Mesenchymal stem cell (in vitro differentiated cells and primary cell): Measurements from ENCODE around the gene HOMER3.

Experiments used
- DNase-seq: peaks from one replicate; pipeline ENCODE4 v3.0.0-alpha.2; 2013
- H2AFZ ChIP-seq: one replicate; pipeline ENCODE4 v1.6.1; 2013; ENCODE audit warnings: low read depth, mild to moderate bottlenecking, control low read depth, inconsistent platforms, low read length, moderate library complexity
- H2AK5ac ChIP-seq: 2 replicates; pipeline ENCODE4 v1.6.1; 2013; ENCODE audit warnings: low read length, moderate library complexity, mild to moderate bottlenecking, inconsistent platforms; ENCODE audit not compliant: severe bottlenecking
- H2BK120ac ChIP-seq: one replicate; pipeline ENCODE4 v1.6.1; 2013; ENCODE audit warnings: low read depth, mild to moderate bottlenecking, inconsistent platforms, low read length, moderate library complexity
- H2BK12ac ChIP-seq, 2 experiments: one replicate each; pipeline ENCODE4 v1.6.1; 2013; ENCODE audit warnings: inconsistent platforms in 2 of 2, low read length in 2 of 2, mild to moderate bottlenecking in 2 of 2, moderate library complexity in 2 of 2, control low read depth in 1 of 2
- H2BK15ac ChIP-seq: one replicate; pipeline ENCODE4 v1.6.1; 2013; ENCODE audit warnings: mild to moderate bottlenecking, low read depth, inconsistent platforms; ENCODE audit not compliant: poor library complexity, severe bottlenecking
- H2BK5ac ChIP-seq: 2 replicates; pipeline ENCODE4 v1.6.1; 2013; ENCODE audit warnings: low read depth, mild to moderate bottlenecking, low read length, control low read depth, inconsistent platforms; ENCODE audit not compliant: poor library complexity, severe bottlenecking
- H3K14ac ChIP-seq, 2 experiments: one replicate each; pipeline ENCODE4 v1.6.1; 2013; ENCODE audit warnings: inconsistent platforms in 2 of 2, low read length in 2 of 2, control low read depth in 1 of 2, mild to moderate bottlenecking in 1 of 2, moderate library complexity in 1 of 2
- H3K18ac ChIP-seq, 2 experiments: one replicate each; pipeline ENCODE4 v1.6.1; 2013; ENCODE audit warnings: inconsistent platforms in 2 of 2, low read length in 2 of 2, control low read depth in 1 of 2, low read depth in 1 of 2, mild to moderate bottlenecking in 1 of 2
- H3K23ac ChIP-seq, 2 experiments: one replicate each; pipeline ENCODE4 v1.6.1; 2013; ENCODE audit warnings: inconsistent platforms in 2 of 2, low read length in 2 of 2, mild to moderate bottlenecking in 2 of 2, moderate library complexity in 2 of 2, control low read depth in 1 of 2
- H3K27ac ChIP-seq: 2 replicates; pipeline ENCODE4 v1.5.1; 2013; ENCODE audit warnings: mild to moderate bottlenecking, moderate library complexity, low read length, control low read depth, inconsistent platforms; ENCODE audit not compliant: poor library complexity, severe bottlenecking
- H3K27me3 ChIP-seq, 2 experiments: 2 replicates each; pipeline versions ENCODE4 v1.6.1 to v1.7.0; 2013; ENCODE audit warnings: low read length in 2 of 2, mild to moderate bottlenecking in 2 of 2, moderate library complexity in 2 of 2, control low read depth in 1 of 2, inconsistent platforms in 1 of 2; ENCODE audit not compliant: control insufficient read depth in 1 of 2, insufficient read depth in 1 of 2
- H3K36me3 ChIP-seq, 2 experiments: 2 replicates each; pipeline versions ENCODE4 v1.6.1 to v1.7.0; 2013; ENCODE audit warnings: low read length in 2 of 2, control low read depth in 1 of 2, inconsistent platforms in 1 of 2, low read depth in 1 of 2, mild to moderate bottlenecking in 1 of 2; ENCODE audit not compliant: insufficient read depth in 2 of 2, control insufficient read depth in 1 of 2
- H3K4ac ChIP-seq, 2 experiments: one replicate each; pipeline ENCODE4 v1.6.1; 2013; ENCODE audit warnings: inconsistent platforms in 2 of 2, low read length in 2 of 2, mild to moderate bottlenecking in 2 of 2, moderate library complexity in 2 of 2, control low read depth in 1 of 2, low read depth in 1 of 2
- H3K4me1 ChIP-seq: 2 replicates; pipeline ENCODE4 v1.6.1; 2013; ENCODE audit warnings: low read depth, low read length, control low read depth; ENCODE audit not compliant: control insufficient read depth, insufficient read depth
- H3K4me2 ChIP-seq: 2 replicates; pipeline ENCODE4 v1.6.1; 2013; ENCODE audit warnings: low read length, mild to moderate bottlenecking, inconsistent platforms; ENCODE audit not compliant: poor library complexity, severe bottlenecking
- H3K4me3 ChIP-seq, 2 experiments: 2 replicates each; pipeline versions ENCODE4 v1.5.1 to v1.7.0; 2013; ENCODE audit warnings: low read length in 2 of 2, mild to moderate bottlenecking in 2 of 2, control low read depth in 1 of 2, low read depth in 1 of 2; ENCODE audit not compliant: insufficient read depth in 1 of 2
- H3K79me1 ChIP-seq: replicated peaks from 2 replicates; pipeline ENCODE4 v1.6.1; 2013; ENCODE audit warnings: mild to moderate bottlenecking, control low read depth, low read length, inconsistent platforms; ENCODE audit not compliant: poor library complexity, severe bottlenecking
- H3K9ac ChIP-seq: 2 replicates; pipeline ENCODE4 v1.7.0; 2013; ENCODE audit warnings: mild to moderate bottlenecking, low read length, moderate library complexity
- H3K9me3 ChIP-seq: 2 replicates; pipeline ENCODE4 v1.7.0; 2013; ENCODE audit warnings: mild to moderate bottlenecking, low read length; ENCODE audit not compliant: control insufficient read depth
- H4K8ac ChIP-seq: one replicate; pipeline ENCODE4 v1.6.1; 2013; ENCODE audit warnings: inconsistent platforms, mild to moderate bottlenecking, low read length, moderate library complexity
- H4K91ac ChIP-seq: one replicate; pipeline ENCODE4 v1.6.1; 2013; ENCODE audit warnings: mild to moderate bottlenecking, low read length, inconsistent platforms
- WGBS: methylation state at CpG from one replicate; pipeline ENCODE4 v1.1.7; 2013; ENCODE audit warnings: mixed read lengths; 5-methylcytosine and 5-hydroxymethylcytosine counted together

The HOMER3 gene

GRCh38 chr19:18964121-18964520, 23.1 kb upstream of the HOMER3 start:
- Histone ChIP-seq H2AK5ac (no peak overlapping the region), H3K9ac (no peak overlapping the region), H3K27me3 (peaks cover 10 to 12% of the 10 kb centered on the region in 2 experiments), H4K8ac (no peak overlapping the region), H3K4me2 (no peak overlapping the region), H3K4me1 (peaks cover 8% of the 10 kb centered on the region), H3K36me3 (no peaks in the 10 kb centered on the region), H2BK120ac (no peak overlapping the region), H2BK5ac (no peak overlapping the region), H3K18ac (no peak overlapping the region), H3K79me1 (no peaks in the 10 kb centered on the region), H2BK12ac (no peak overlapping the region), H4K91ac (no peak overlapping the region), H3K14ac (no peak overlapping the region), H3K4me3 (no peak overlapping the region), H2AFZ (no peak overlapping the region), H3K27ac (no peak overlapping the region), H3K4ac (no peak overlapping the region), H2BK15ac (no peak overlapping the region), H3K9me3 (no peaks in the 10 kb centered on the region), H3K23ac (no peak overlapping the region)
- WGBS = 92% methylated on average over 4 of the region's 9 CpGs
- no peak for DNase-seq

DNA sequence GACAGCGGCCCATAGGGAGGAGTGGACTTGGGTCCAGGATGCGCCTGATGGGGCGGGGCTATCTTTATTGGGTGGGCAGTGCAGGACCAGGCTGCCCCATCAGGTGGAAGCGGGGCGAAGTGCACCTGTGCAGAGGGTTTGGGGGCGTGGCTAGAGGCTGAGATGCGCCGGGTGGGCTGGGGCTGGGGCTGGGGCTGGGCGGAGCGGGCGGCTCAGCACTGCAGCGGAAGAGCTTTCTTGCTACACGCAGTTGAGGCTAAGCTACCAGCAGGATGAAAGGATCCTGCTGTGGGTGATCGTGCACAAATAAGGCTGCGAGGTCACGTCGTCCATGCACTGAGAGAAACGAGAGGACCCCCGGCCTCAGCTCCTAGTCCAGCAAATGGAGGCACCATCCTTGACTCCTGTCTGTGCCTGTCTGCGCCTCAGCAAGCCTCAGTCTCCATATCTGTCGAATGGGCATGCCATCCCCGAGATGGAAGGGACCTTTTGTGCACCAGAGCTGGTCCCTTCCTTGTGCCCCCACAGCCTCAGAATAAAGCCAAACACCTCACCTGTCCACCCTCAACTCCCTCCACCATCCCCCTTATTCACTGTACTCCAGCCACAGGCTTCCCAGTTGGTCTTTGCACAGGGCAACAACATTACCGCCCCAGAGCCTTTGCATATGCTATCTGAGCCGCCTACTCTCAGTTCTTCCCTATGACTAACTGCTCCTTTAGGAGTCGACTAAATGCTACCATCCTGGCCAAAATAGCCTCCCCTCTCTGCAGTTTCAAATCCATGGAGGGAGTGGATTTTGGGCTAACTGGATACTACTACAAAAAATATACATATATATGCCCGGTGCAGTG, 21.0 kb upstream of the HOMER3 start:
- no peak overlapping the region for H2AK5ac ChIP-seq
- H3K4me2 ChIP-seq = no peak overlapping the region
- no peak overlapping the region for H2AFZ ChIP-seq
- H4K91ac ChIP-seq = no peak overlapping the region
- H3K4me3 ChIP-seq = no peak overlapping the region
- H2BK15ac ChIP-seq = no peak overlapping the region
- peaks cover 1% of the 10 kb centered on the region for H3K4me1 ChIP-seq
- H3K14ac ChIP-seq = no peak overlapping the region
- H3K18ac ChIP-seq = no peak overlapping the region
- H3K9ac ChIP-seq = no peak overlapping the region
- no peaks in the 10 kb centered on the region for H3K36me3 ChIP-seq
- H3K4ac ChIP-seq = no peak overlapping the region
- 23% methylated on average over 24 of the region's 26 CpGs for WGBS
- no peak for DNase-seq
- no peak overlapping the region for H3K27ac ChIP-seq
- no peak overlapping the region for H2BK12ac ChIP-seq
- H3K79me1 ChIP-seq = no peaks in the 10 kb centered on the region
- H4K8ac ChIP-seq = no peak overlapping the region
- no peaks in the 10 kb centered on the region for H3K9me3 ChIP-seq
- H3K23ac ChIP-seq = no peak overlapping the region
- peaks cover 10 to 16% of the 10 kb centered on the region in 2 experiments for H3K27me3 ChIP-seq
- no peak overlapping the region for H2BK120ac ChIP-seq
- no peak overlapping the region for H2BK5ac ChIP-seq

DNA sequence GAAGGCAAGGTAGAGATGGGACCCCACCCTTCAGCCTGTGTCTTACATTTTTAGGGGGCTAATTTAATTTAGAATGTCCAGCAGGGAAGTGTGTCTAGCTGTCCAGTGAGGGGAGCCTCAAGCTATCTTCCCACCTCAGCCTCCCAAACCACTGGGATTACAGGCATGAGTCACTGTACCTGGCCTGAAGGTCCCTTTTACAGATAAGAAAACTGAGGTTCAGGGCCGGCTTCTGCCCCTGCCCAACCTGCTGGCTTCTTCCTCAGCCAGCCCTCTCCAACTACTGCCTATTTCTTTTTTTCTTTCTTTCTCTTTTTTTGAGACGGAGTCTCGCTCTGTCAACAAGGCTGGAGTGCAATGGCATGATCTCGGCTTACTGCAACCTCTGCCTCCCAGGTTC, 19.4 kb upstream of the HOMER3 start:
- WGBS = 98% methylated on average over 4 of the region's 4 CpGs

GRCh38 chr19:18955042-18955441, 14.0 kb upstream of the HOMER3 start:
- H3K9me3 ChIP-seq = no peaks in the 10 kb centered on the region
- no peak overlapping the region for H2BK120ac ChIP-seq
- no peak overlapping the region for H4K91ac ChIP-seq
- H2AFZ ChIP-seq = no peak overlapping the region
- no peak overlapping the region for H3K4me3 ChIP-seq
- no peak for DNase-seq
- no peak overlapping the region for H3K18ac ChIP-seq
- H3K9ac ChIP-seq = no peak overlapping the region
- H3K4ac ChIP-seq = no peak overlapping the region
- H3K36me3 ChIP-seq = no peaks in the 10 kb centered on the region
- no peak overlapping the region for H2BK5ac ChIP-seq
- no peaks in the 10 kb centered on the region for H3K79me1 ChIP-seq
- H3K27me3 ChIP-seq = peaks cover 0 to 5% of the 10 kb centered on the region in 2 experiments
- no peak overlapping the region for H2BK15ac ChIP-seq
- H3K23ac ChIP-seq = no peak overlapping the region
- H2AK5ac ChIP-seq = no peak overlapping the region
- WGBS = 91% methylated on average over 2 of the region's 2 CpGs
- H3K4me1 ChIP-seq = no peaks in the 10 kb centered on the region
- H3K14ac ChIP-seq = no peak overlapping the region
- no peak overlapping the region for H4K8ac ChIP-seq
- no peak overlapping the region for H3K4me2 ChIP-seq
- H2BK12ac ChIP-seq = no peak overlapping the region
- H3K27ac ChIP-seq = no peak overlapping the region

More for the DNA sequence above, 19.4 kb upstream of the HOMER3 start:
- Histone ChIP-seq H4K8ac (no peak overlapping the region), H3K4me3 (no peak overlapping the region), H3K79me1 (no peaks in the 10 kb centered on the region), H3K23ac (no peak overlapping the region), H3K36me3 (no peaks in the 10 kb centered on the region), H2BK12ac (no peak overlapping the region), H2BK5ac (no peak overlapping the region), H3K4ac (no peak overlapping the region), H2BK15ac (no peak overlapping the region), H3K14ac (no peak overlapping the region), H3K27ac (no peak overlapping the region), H2AK5ac (no peak overlapping the region), H3K27me3 (peaks cover 10 to 16% of the 10 kb centered on the region in 2 experiments), H2AFZ (no peak overlapping the region), H2BK120ac (no peak overlapping the region), H3K4me1 (peaks cover 1% of the 10 kb centered on the region), H3K9me3 (no peaks in the 10 kb centered on the region), H4K91ac (no peak overlapping the region), H3K18ac (no peak overlapping the region), H3K9ac (no peak overlapping the region), H3K4me2 (no peak overlapping the region)
- DNase-seq = no peak
